ENCODE measurements around the gene KLHL17.

- TF ChIP-seq, protein P1, sequence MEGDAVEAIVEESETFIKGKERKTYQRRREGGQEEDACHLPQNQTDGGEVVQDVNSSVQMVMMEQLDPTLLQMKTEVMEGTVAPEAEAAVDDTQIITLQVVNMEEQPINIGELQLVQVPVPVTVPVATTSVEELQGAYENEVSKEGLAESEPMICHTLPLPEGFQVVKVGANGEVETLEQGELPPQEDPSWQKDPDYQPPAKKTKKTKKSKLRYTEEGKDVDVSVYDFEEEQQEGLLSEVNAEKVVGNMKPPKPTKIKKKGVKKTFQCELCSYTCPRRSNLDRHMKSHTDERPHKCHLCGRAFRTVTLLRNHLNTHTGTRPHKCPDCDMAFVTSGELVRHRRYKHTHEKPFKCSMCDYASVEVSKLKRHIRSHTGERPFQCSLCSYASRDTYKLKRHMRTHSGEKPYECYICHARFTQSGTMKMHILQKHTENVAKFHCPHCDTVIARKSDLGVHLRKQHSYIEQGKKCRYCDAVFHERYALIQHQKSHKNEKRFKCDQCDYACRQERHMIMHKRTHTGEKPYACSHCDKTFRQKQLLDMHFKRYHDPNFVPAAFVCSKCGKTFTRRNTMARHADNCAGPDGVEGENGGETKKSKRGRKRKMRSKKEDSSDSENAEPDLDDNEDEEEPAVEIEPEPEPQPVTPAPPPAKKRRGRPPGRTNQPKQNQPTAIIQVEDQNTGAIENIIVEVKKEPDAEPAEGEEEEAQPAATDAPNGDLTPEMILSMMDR (IDR thresholded peaks at IDR 0.05), result no peak
- no peak for TF ChIP-seq EP300 (IDR thresholded peaks at IDR 0.05)
- TF ChIP-seq POLR2A (IDR thresholded peaks at IDR 0.05; ENCODE audit: low read depth), result no peak
Measured at GRCh38 chr1:955474-955873, 4.9 kb upstream of the KLHL17 start.
